Esophagus squamous epithelium (tissue), 5 donors: Measurements from ENCODE around the gene GLRX. TPM values are rescaled to one million over a fixed set of nuclear protein-coding genes. Genes with fewer than 3 reads are reported as not detected.
"Not testable (repeated sequence)": the region's sequence is repeated elsewhere in the genome, so short reads cannot be mapped to it uniquely, and the experiment has no call there.

ENCODE experiments used
- DNase-seq: peaks from one replicate; lab custom pipeline; 2025; lab: John Stamatoyannopoulos, UW
- H3K27ac ChIP-seq, 4 donors: fragments of 200-600 bp; sonication (generic); one replicate each; pipeline ENCODE4 v1.5.1; 2016 to 2019; ENCODE audit warnings: mild to moderate bottlenecking in 1 of 4
- H3K27me3 ChIP-seq, 4 donors: fragments of 200-600 bp; sonication (generic); 1 replicate in 3 of 4; 2 replicates in 1 of 4; pipeline versions ENCODE4 v1.5.1 to v1.6.0; 2017 to 2021; ENCODE audit warnings: antibody characterized with exemption in 1 of 4
- H3K36me3 ChIP-seq, 3 donors: fragments of 200-600 bp; sonication (generic); one replicate each; pipeline ENCODE4 v1.5.1; 2016 to 2019
- H3K4me1 ChIP-seq, 3 donors: fragments of 200-600 bp; sonication (generic); one replicate each; pipeline ENCODE4 v1.5.1; 2017 to 2019
- H3K4me3 ChIP-seq, 4 donors: fragments of 200-600 bp; sonication (generic); 1 replicate in 3 of 4; 2 replicates in 1 of 4; pipeline ENCODE4 v1.5.1; 2016 to 2019; ENCODE audit warnings: mild to moderate bottlenecking in 2 of 4, moderate library complexity in 1 of 4
- H3K9me3 ChIP-seq, 3 donors: fragments of 200-600 bp; sonication (generic); one replicate each; pipeline ENCODE4 v1.5.1; 2016 to 2019
- CTCF ChIP-seq, 6 experiments: fragments of 450-650 bp in 4 of 6; fragments of 200-600 bp in 2 of 6; sonication (generic) in 2 of 6; IDR thresholded peaks; one replicate each; pipeline ENCODE4 v1.5.1; 2016 to 2019; ENCODE audit warnings: antibody characterized with exemption in 6 of 6, mild to moderate bottlenecking in 4 of 6, moderate library complexity in 4 of 6
- POLR2A ChIP-seq, 4 donors: fragments of 450-650 bp; IDR thresholded peaks; one replicate each; pipeline ENCODE4 v1.6.1; 2017; ENCODE audit warnings: antibody characterized with exemption in 4 of 4, mild to moderate bottlenecking in 4 of 4, moderate library complexity in 3 of 4
- WGBS, 2 donors: methylation state at CpG; one replicate each; pipeline ENCODE4 v1.1.5; 2018; 5-methylcytosine and 5-hydroxymethylcytosine counted together
- intact Hi-C: fragments of 100-400 bp; cut with DNase I; formaldehyde crosslinking; loops from one replicate; pipeline ENCODE4 v1.15.0; 2022
- total RNA-seq, 4 donors: library from RNA; depleted of rRNA; stranded (reverse); fragments of >200 nt; gene quantifications; one replicate each; pipeline ENCODE4 v1.1.0, GENCODE V29; 2016
- donor health status: DM: yes; HTN: yes; CAD: no.

Gene GLRX
- total RNA-seq, 4 donors from 2014 or later = 5.3 to 37.8 (median 14.2) TPM

GRCh38 chr5:95858023-95858461, 35.5 kb upstream of the GLRX start:
- H3K27me3 ChIP-seq = no peaks in the 10 kb centered on the region
- 24 to 44% methylated on average over 8 of the region's 8 CpGs for WGBS, 2 donors
- no peaks in the 10 kb centered on the region for H3K36me3 ChIP-seq
- no peak for DNase-seq
- peak overlapping the region in 2 of 4 donors; percentile 34 to 58 for H3K4me3 ChIP-seq
- H3K4me1 ChIP-seq = peaks cover 20 to 70% (median 57%) of the 10 kb centered on the region in 3 donors
- H3K9me3 ChIP-seq = no peaks in the 10 kb centered on the region
- peak overlapping the region; percentile 78 to 95 (median 94) for H3K27ac ChIP-seq
- TF ChIP-seq POLR2A (IDR thresholded peaks at IDR 0.05) = no peak
- no peak for TF ChIP-seq CTCF (IDR thresholded peaks at IDR 0.05)
- intact Hi-C loops = loop anchor here (5.0 kb wide), 1 partner anchor 479 kb away; no protein-coding TSS in a partner anchor

GRCh38 chr5:95857185-95857945, 34.8 kb upstream of the GLRX start:
- no peak for DNase-seq
- Histone ChIP-seq H3K9me3 (no peaks in the 10 kb centered on the region), H3K27ac (peak overlapping the region; percentile 78 to 95 (median 94)), H3K4me1 (peaks cover 20 to 63% (median 53%) of the 10 kb centered on the region in 3 donors), H3K4me3 (no peak overlapping the region), H3K36me3 (no peaks in the 10 kb centered on the region), H3K27me3 (no peaks in the 10 kb centered on the region)
- intact Hi-C loops = loop anchor here (5.0 kb wide), 1 partner anchor 480 kb away; no protein-coding TSS in a partner anchor
- no peak for TF ChIP-seq CTCF (IDR thresholded peaks at IDR 0.05)
- TF ChIP-seq POLR2A (IDR thresholded peaks at IDR 0.05) = no peak
- WGBS, 2 donors = 61% methylated on average over 7 of the region's 12 CpGs

- no peak overlapping the region for H3K4me3 ChIP-seq
- 79 to 89% methylated on average over 7 of the region's 7 CpGs for WGBS, 2 donors
- no peaks in the 10 kb centered on the region for H3K9me3 ChIP-seq
- intact Hi-C loops = loop anchor here (5.0 kb wide), 1 partner anchor 481 kb away; no protein-coding TSS in a partner anchor
- H3K27ac ChIP-seq = peak overlapping the region; percentile 78 to 95 (median 94)
- peaks cover 20 to 55% (median 47%) of the 10 kb centered on the region in 3 donors for H3K4me1 ChIP-seq
- TF ChIP-seq POLR2A (IDR thresholded peaks at IDR 0.05) (no peak), CTCF (IDR thresholded peaks at IDR 0.05) (no peak)
- no peaks in the 10 kb centered on the region for H3K27me3 ChIP-seq
- H3K36me3 ChIP-seq = no peaks in the 10 kb centered on the region
- DNase-seq = no peak
These were observed 34.0 kb upstream of the GLRX start for GRCh38 chr5:95856501-95856981.

GRCh38 chr5:95853490-95853889, 31.0 kb upstream of the GLRX start:
- TF ChIP-seq CTCF (IDR thresholded peaks at IDR 0.05) = no peak
- TF ChIP-seq POLR2A (IDR thresholded peaks at IDR 0.05) = no peak
- intact Hi-C loops = no loop called here
- no peaks in the 10 kb centered on the region for H3K27me3 ChIP-seq

GRCh38 chr5:95852567-95852966, 30.0 kb upstream of the GLRX start:
- H3K4me3 ChIP-seq = no peak overlapping the region
- H3K27me3 ChIP-seq = no peaks in the 10 kb centered on the region
- H3K36me3 ChIP-seq = no peaks in the 10 kb centered on the region
- H3K9me3 ChIP-seq = no peaks in the 10 kb centered on the region
- intact Hi-C loops = no loop called here
- no peak overlapping the region for H3K27ac ChIP-seq
- 90 to 92% methylated on average over 3 to 5 of the region's 5 CpGs for WGBS, 2 donors
- no peak for DNase-seq
- no peak for TF ChIP-seq CTCF (IDR thresholded peaks at IDR 0.05)
- TF ChIP-seq POLR2A (IDR thresholded peaks at IDR 0.05) = no peak
- peaks cover 5 to 15% (median 15%) of the 10 kb centered on the region in 3 donors for H3K4me1 ChIP-seq

More at GRCh38 chr5:95853490-95853889, 31.0 kb upstream of the GLRX start:
- no peaks in the 10 kb centered on the region for H3K36me3 ChIP-seq
- WGBS, 2 donors = 71 to 82% methylated on average over 1 to 2 of the region's 3 CpGs
- H3K9me3 ChIP-seq = no peaks in the 10 kb centered on the region
- no peak overlapping the region for H3K4me3 ChIP-seq
- no peak for DNase-seq
- no peak overlapping the region for H3K27ac ChIP-seq
- H3K4me1 ChIP-seq = peaks cover 11 to 24% (median 22%) of the 10 kb centered on the region in 3 donors

- DNase-seq, H3K27ac ChIP-seq, intact Hi-C loops, H3K4me3 ChIP-seq, H3K36me3 ChIP-seq, H3K4me1 ChIP-seq, H3K27me3 ChIP-seq, H3K9me3 ChIP-seq: not testable (repeated sequence)
- no CpG with 5 or more reads among the region's 34 CpGs for WGBS, 2 donors
These were observed 28.6 kb upstream of the GLRX start for GRCh38 chr5:95851141-95851540.
